Measurements from ENCODE around the gene HPSE2. TPM values are rescaled to one million over a fixed set of nuclear protein-coding genes. Genes with fewer than 3 reads are reported as not detected.

The HPSE2 gene
- total RNA-seq, 4 donors from 2014 or later = 1.1 TPM; not detected in 3

DNA sequence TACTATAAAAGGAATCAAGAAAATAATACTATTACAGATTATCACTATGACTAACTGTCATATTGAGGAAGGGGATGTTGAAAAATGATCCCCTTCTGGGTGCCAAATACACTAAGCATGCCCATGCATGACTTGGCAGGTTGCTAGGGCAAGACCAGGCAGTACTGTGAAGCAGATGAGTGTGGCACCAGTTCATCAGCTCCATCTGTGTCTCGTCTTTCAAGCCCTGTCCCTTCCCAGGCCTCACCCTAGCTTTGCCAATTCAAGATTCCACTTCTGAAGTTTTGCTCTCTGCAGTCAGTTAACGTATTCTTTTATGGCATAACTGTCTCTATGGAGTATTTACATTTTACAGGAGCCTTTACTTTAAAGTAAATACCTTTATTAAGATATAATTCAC, 653.3 kb downstream of the HPSE2 start:
- DNase-seq (no peak), ATAC-seq (no peak)
- H3K27me3 ChIP-seq = no peaks in the 10 kb centered on the region
- H3K4me1 ChIP-seq = no peaks in the 10 kb centered on the region
- intact Hi-C loops (cut with DNase I; ENCODE audit: low total_unique reads) (no loop called here), in situ Hi-C loops (cut with MboI; ENCODE audit: low sequenced_read_pairs in 4 of 4) (no loop called here)
- H3K36me3 ChIP-seq = no peaks in the 10 kb centered on the region
- H3K27ac ChIP-seq = no peak overlapping the region
- no peak overlapping the region for H3K4me3 ChIP-seq
- H3K9me3 ChIP-seq = no peaks in the 10 kb centered on the region
- no peak for TF ChIP-seq POLR2A (IDR thresholded peaks at IDR 0.05)
- TF ChIP-seq, protein P1, sequence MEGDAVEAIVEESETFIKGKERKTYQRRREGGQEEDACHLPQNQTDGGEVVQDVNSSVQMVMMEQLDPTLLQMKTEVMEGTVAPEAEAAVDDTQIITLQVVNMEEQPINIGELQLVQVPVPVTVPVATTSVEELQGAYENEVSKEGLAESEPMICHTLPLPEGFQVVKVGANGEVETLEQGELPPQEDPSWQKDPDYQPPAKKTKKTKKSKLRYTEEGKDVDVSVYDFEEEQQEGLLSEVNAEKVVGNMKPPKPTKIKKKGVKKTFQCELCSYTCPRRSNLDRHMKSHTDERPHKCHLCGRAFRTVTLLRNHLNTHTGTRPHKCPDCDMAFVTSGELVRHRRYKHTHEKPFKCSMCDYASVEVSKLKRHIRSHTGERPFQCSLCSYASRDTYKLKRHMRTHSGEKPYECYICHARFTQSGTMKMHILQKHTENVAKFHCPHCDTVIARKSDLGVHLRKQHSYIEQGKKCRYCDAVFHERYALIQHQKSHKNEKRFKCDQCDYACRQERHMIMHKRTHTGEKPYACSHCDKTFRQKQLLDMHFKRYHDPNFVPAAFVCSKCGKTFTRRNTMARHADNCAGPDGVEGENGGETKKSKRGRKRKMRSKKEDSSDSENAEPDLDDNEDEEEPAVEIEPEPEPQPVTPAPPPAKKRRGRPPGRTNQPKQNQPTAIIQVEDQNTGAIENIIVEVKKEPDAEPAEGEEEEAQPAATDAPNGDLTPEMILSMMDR (IDR thresholded peaks at IDR 0.05 in 4 of 5, conservative IDR thresholded peaks at IDR 0.05 in 1 of 5) = no peak

- no peak overlapping the region for H3K4me3 ChIP-seq
- intact Hi-C loops (cut with DNase I; ENCODE audit: low total_unique reads) (no loop called here), in situ Hi-C loops (cut with MboI; ENCODE audit: low sequenced_read_pairs in 4 of 4) (no loop called here)
- no peaks in the 10 kb centered on the region for H3K27me3 ChIP-seq
- no peak overlapping the region for H3K27ac ChIP-seq
- no peaks in the 10 kb centered on the region for H3K9me3 ChIP-seq
- DNase-seq (no peak), ATAC-seq (no peak)
- TF ChIP-seq POLR2A (IDR thresholded peaks at IDR 0.05) = no peak
- TF ChIP-seq, protein P1 (IDR thresholded peaks at IDR 0.05 in 4 of 5, conservative IDR thresholded peaks at IDR 0.05 in 1 of 5) = no peak
- H3K36me3 ChIP-seq = no peaks in the 10 kb centered on the region
- H3K4me1 ChIP-seq = no peaks in the 10 kb centered on the region
Measured at GRCh38 chr10:98577578-98577977, 658.1 kb downstream of the HPSE2 start.

DNA sequence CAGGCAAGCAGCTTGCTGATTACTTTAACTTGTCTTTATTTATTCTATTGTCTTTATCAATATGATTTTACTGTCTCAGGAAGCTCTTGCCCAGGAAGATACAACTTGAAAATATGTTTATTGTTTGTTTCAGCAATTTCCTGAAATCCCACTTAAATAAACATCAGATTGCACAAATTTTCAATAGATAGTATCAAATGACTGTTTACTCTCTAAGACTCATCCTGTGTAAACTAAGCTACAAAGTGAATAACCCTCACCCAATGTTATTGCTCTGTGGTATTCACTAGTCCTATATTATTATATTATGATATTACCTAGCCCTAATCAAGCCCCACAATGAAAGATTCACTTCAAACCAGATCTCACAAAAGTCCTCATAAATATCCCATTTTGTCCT, 658.5 kb downstream of the HPSE2 start:
- in situ Hi-C loops (cut with MboI; ENCODE audit: low sequenced_read_pairs in 4 of 4) = no loop called here
- H3K4me1 ChIP-seq = no peaks in the 10 kb centered on the region
- no peaks in the 10 kb centered on the region for H3K36me3 ChIP-seq
- no peaks in the 10 kb centered on the region for H3K27me3 ChIP-seq
- no peaks in the 10 kb centered on the region for H3K9me3 ChIP-seq
- ATAC-seq (no peak), DNase-seq (no peak)
- TF ChIP-seq POLR2A (IDR thresholded peaks at IDR 0.05) = no peak
- TF ChIP-seq, protein P1 (IDR thresholded peaks at IDR 0.05 in 4 of 5, conservative IDR thresholded peaks at IDR 0.05 in 1 of 5) = no peak
- no peak overlapping the region for H3K27ac ChIP-seq
- H3K4me3 ChIP-seq = no peak overlapping the region
- intact Hi-C loops (cut with DNase I; ENCODE audit: low total_unique reads) = no loop called here

GRCh38 chr10:98576096-98576495, 659.6 kb downstream of the HPSE2 start:
- TF ChIP-seq, protein P1 (IDR thresholded peaks at IDR 0.05 in 4 of 5, conservative IDR thresholded peaks at IDR 0.05 in 1 of 5) = no peak
- no peak overlapping the region for H3K27ac ChIP-seq
- H3K4me1 ChIP-seq = no peaks in the 10 kb centered on the region
- H3K4me3 ChIP-seq = no peak overlapping the region
- in situ Hi-C loops (cut with MboI; ENCODE audit: low sequenced_read_pairs in 4 of 4) = no loop called here
- no peaks in the 10 kb centered on the region for H3K9me3 ChIP-seq
- H3K27me3 ChIP-seq = no peaks in the 10 kb centered on the region
- intact Hi-C loops (cut with DNase I; ENCODE audit: low total_unique reads) = no loop called here
- DNase-seq (no peak), ATAC-seq (no peak)
- no peaks in the 10 kb centered on the region for H3K36me3 ChIP-seq

GRCh38 chr10:98572594-98572993, 663.1 kb downstream of the HPSE2 start:
- in situ Hi-C loops (cut with MboI; ENCODE audit: low sequenced_read_pairs in 4 of 4) = no loop called here
- Histone ChIP-seq H3K36me3 (no peaks in the 10 kb centered on the region), H3K4me1 (no peaks in the 10 kb centered on the region), H3K4me3 (no peak overlapping the region), H3K27me3 (no peaks in the 10 kb centered on the region), H3K9me3 (no peaks in the 10 kb centered on the region), H3K27ac (no peak overlapping the region)
- TF ChIP-seq, protein P1 (IDR thresholded peaks at IDR 0.05 in 4 of 5, conservative IDR thresholded peaks at IDR 0.05 in 1 of 5) = no peak
- TF ChIP-seq POLR2A (IDR thresholded peaks at IDR 0.05) = no peak
- ATAC-seq (no peak), DNase-seq (no peak)
- intact Hi-C loops (cut with DNase I; ENCODE audit: low total_unique reads) = no loop called here

Data from gastrocnemius medialis (tissue), 4 donors.